GM12865 (cell line): ENCODE data around the gene LIFR.

Experiments
- DNase-seq: peaks from one replicate; pipeline ENCODE4 v3.0.0; 2010; ENCODE audit warnings: low read depth
- H3K4me3 ChIP-seq: 2 replicates; pipeline ENCODE4 v1.5.1; 2011; ENCODE audit warnings: mild to moderate bottlenecking, low read depth, low read length, control low read depth
- TF ChIP-seq, protein P1 (sequence below): IDR thresholded peaks from 2 replicates; pipeline ENCODE4 v1.5.1; 2011; ENCODE audit warnings: low read length, control low read depth, low read depth, inconsistent platforms; ENCODE audit not compliant: insufficient read depth; ENCODE audit errors: missing control alignments

The LIFR gene

DNA sequence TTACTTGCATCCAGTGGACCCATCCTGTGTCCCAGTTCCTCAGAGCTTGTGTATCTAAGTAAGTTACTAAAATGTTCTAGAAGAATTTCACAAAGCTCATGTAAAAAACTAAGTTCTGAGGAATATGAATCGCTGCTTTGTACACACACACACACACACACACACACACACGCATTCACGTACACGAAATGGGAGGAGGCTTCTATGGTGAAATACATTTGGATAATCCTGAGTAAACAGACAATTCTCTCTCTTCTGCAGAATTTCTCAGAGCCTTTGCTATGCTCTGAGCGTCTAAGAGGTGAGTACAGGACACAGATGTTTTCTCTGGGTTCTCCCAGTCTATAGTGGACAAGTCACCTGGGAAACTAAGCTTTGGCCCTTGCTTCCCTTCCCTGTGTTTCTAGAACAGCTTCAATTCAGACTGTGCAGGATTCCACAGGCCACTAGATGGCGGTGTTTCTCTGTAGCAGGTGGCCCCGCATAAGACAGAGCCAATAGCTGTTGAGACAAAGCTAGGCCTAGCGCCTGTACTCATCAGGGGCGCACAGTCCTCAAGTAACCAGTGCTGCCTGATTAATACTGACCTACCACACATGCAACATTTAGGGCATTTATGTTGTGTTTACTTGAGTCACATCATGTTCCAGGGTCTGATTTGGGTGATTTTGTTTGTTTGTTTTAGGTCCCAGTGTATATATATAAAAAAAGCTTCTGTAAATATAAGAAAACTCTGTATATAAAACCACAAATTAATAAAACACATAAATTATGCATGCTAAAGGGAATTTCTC lies 114.8 kb downstream of the LIFR start:
- no peak overlapping the region for H3K4me3 ChIP-seq
- TF ChIP-seq, protein P1, sequence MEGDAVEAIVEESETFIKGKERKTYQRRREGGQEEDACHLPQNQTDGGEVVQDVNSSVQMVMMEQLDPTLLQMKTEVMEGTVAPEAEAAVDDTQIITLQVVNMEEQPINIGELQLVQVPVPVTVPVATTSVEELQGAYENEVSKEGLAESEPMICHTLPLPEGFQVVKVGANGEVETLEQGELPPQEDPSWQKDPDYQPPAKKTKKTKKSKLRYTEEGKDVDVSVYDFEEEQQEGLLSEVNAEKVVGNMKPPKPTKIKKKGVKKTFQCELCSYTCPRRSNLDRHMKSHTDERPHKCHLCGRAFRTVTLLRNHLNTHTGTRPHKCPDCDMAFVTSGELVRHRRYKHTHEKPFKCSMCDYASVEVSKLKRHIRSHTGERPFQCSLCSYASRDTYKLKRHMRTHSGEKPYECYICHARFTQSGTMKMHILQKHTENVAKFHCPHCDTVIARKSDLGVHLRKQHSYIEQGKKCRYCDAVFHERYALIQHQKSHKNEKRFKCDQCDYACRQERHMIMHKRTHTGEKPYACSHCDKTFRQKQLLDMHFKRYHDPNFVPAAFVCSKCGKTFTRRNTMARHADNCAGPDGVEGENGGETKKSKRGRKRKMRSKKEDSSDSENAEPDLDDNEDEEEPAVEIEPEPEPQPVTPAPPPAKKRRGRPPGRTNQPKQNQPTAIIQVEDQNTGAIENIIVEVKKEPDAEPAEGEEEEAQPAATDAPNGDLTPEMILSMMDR = peak; percentile 91
- DNase-seq = peak; percentile 88

DNA sequence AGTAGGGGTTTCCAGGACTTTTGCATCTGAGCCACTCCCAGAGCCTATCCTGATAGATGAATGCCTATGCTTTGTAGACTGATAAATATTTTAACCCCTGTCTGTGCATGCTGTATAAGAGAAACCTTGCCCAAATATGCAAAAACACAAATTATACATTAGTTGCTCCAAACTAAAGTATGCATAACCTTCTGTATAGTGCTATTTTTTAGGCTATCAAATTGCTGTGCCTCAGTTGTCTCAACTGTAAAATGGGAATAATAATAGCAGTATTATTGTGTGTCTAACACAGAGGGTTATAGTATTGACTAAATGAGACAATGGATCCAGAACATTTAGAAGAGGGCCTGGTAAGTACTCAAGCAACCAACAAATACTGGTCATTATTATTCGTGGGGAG lies 117.7 kb downstream of the LIFR start:
- TF ChIP-seq, protein P1 = no peak
- no peak overlapping the region for H3K4me3 ChIP-seq

DNA sequence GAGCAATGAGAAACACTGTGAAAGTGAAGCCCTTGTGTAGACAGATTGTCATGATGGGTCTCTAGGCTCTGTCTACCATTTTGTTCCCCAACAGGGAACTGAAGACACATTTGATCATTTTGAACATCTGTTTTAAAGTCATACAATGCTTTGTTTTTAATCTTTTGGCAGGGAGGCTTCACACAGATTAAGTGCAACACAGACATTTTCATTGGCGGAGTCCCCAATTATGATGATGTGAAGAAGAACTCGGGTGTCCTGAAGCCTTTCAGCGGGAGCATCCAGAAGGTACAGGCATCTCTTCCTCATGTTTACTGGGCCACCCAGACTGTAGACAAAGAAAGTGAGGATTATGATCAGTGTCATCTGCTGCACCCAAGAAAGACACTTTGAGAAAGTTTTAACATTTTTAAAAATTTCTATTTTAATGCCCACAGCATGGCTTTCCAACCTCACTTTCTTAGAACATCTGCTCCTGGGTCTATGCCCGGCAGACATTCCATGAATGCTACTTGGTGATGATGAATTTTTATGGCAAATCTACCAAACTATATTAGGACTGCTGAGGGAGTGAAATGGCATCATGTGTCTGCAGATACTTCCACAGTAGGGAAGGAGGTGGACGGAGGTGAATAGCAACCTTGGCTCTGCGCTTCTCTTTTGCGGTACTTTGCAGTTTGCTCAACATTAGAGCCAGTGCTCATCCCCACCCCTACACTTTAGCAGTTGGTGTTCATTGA lies 121.3 kb downstream of the LIFR start:
- no peak for DNase-seq
- no peak overlapping the region for H3K4me3 ChIP-seq
- TF ChIP-seq, protein P1 = no peak

More for the DNA sequence above, 117.7 kb downstream of the LIFR start:
- DNase-seq = no peak

DNA sequence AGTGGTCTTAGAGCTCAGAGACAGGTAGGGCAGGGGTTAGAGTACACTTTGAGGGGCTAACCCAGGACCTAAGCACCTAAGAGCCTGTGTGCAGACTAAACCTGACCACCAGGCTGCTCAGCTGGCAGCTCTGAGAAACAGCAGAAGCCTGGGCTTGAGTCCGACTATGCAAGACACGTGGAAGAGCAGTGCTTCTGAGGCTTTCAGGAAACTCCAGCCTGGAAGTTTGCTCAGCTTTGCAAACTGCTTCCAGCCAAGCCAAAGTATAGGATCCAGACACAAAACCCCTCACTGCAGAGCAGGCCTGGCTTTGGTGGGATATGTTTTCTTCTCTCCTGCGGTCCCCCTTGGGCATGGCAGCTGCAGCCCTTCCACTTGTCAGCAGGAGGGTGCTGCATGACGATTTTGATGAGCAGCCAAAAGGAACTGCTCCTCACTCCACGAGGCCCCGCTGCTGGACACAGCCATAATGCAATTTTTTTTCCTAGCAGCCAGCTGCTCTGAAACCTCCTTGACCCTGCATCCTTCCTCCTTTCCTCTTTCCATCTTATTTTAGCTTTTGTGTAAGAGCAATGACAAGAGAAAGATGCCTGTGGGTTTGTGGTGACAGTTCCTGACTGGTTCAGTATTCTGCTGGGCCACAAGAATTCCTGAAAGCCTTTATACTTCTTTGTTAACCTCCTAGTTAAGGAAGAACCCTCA lies 123.1 kb downstream of the LIFR start:
- H3K4me3 ChIP-seq = no peak overlapping the region
- DNase-seq = no peak
- TF ChIP-seq, protein P1 = no peak

DNA sequence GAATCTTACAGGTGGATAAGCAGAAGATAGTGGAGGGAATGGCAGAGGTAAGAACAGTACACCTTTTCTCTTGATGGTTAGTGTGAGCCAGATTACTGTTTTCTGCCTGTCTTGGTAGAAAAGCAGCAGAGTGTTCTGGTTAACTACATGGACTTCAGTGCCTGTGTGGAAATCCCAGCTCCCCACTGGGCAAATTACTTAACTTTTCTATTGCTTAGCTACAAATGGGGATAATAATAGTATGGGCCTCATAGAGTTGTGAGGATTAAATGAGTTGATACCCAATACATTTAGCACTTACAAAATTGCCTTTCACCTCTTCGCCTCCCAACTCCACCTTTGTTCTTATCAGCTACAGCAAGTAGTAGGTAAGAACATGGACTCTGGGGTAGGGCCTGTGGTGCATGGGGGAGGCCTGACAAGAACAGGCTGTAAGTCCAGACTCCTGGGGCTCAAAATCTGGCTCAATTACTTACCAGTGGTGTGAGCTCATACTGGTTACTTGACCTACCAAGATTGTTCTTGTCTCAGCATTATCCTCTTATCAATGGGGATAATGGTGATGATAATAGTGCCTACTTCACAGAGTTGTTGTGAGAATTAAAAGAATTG lies 125.1 kb downstream of the LIFR start:
- no peak overlapping the region for H3K4me3 ChIP-seq
- TF ChIP-seq, protein P1 = no peak
- DNase-seq = no peak

DNA sequence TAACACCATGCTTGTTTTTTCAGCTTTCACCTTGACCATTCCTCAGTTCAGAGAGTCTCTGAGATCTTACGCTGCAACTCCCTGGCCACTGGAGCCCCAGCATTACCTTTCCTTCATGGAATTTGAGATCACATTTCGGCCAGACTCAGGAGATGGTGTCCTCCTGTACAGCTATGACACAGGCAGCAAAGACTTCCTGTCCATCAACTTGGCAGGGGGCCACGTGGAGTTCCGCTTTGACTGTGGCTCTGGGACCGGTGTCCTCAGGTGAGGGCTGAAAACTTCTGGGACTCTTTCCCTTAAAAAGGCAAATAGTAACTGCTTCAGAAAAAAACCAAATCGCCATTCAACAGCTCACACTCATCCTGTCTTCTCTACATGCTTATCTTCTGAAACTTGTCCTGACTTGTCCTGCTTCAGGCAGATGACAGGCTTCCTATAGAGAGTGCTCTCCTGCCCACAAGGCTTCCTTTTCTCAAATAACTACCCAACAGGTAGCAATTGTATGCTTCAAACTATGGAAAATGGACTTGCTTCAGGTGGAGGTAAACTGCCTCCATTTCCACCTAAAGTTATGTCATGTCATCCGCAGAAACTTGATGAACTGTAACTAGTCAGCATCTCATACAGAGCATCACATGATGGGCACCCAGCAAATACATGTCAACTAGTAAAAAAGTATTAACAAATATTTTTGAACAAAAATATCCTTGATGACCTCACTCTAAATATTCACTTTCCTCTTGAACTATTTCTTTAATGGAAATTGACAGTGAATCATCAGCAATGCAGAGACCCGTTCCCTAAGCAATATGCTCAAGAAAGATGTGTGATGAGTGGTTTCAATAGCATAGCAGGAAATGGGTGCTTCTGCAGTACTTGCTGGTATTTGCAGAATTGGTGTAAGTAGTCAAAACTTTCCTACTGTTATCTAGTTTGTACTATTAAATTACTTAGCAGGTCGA lies 129.2 kb downstream of the LIFR start:
- no peak for DNase-seq
- TF ChIP-seq, protein P1 = no peak
- no peak overlapping the region for H3K4me3 ChIP-seq
